Hepatocyte (in vitro differentiated cells): ENCODE results near the gene ADAMTS20. TPM values are rescaled to one million over a fixed set of nuclear protein-coding genes. Genes with fewer than 3 reads are reported as not detected.
"Not testable (repeated sequence)": the region's sequence is repeated elsewhere in the genome, so short reads cannot be mapped to it uniquely, and the experiment has no call there.

ENCODE experiments used
- DNase-seq: peaks from one replicate; pipeline ENCODE4 v3.0.0-alpha.2; 2016; ENCODE audit warnings: low spot score
- H2AFZ ChIP-seq: fragments of 200-600 bp; sonication (generic); 2 replicates; pipeline ENCODE4 v1.6.0; 2016; ENCODE audit warnings: antibody characterized with exemption, mild to moderate bottlenecking
- H3K27ac ChIP-seq: fragments of 200-600 bp; sonication (generic); 2 replicates; pipeline ENCODE4 v1.5.1; 2016; ENCODE audit warnings: mild to moderate bottlenecking
- H3K27me3 ChIP-seq: fragments of 200-600 bp; sonication (generic); 2 replicates; pipeline ENCODE4 v1.6.1; 2016
- H3K36me3 ChIP-seq: fragments of 200-600 bp; sonication (generic); replicated peaks from 2 replicates; pipeline ENCODE4 v1.5.1; 2016; ENCODE audit warnings: low read depth; ENCODE audit not compliant: insufficient read depth
- H3K4me1 ChIP-seq: fragments of 200-600 bp; sonication (generic); 2 replicates; pipeline ENCODE4 v1.5.1; 2016; ENCODE audit warnings: mild to moderate bottlenecking, moderate library complexity; ENCODE audit not compliant: insufficient read depth
- H3K4me2 ChIP-seq: fragments of 200-600 bp; sonication (generic); 2 replicates; pipeline ENCODE4 v1.6.0; 2016
- H3K4me3 ChIP-seq: fragments of 200-600 bp; sonication (generic); 2 replicates; pipeline ENCODE4 v1.5.1; 2016; ENCODE audit warnings: mild to moderate bottlenecking
- H3K79me2 ChIP-seq: fragments of 200-600 bp; sonication (generic); 2 replicates; pipeline ENCODE4 v1.6.0; 2017; ENCODE audit warnings: mild to moderate bottlenecking
- H3K9me2 ChIP-seq: fragments of 200-600 bp; sonication (generic); replicated peaks from 2 replicates; pipeline ENCODE4 v1.6.0; 2017; ENCODE audit warnings: mild to moderate bottlenecking; ENCODE audit not compliant: insufficient read depth
- H3K9me3 ChIP-seq: fragments of 200-600 bp; sonication (generic); 2 replicates; pipeline ENCODE4 v1.5.1; 2016; ENCODE audit warnings: low read depth, mild to moderate bottlenecking
- H4K20me1 ChIP-seq: fragments of 200-600 bp; sonication (generic); 2 replicates; pipeline ENCODE4 v1.6.0; 2016; ENCODE audit warnings: mild to moderate bottlenecking; ENCODE audit not compliant: insufficient read depth, poor library complexity, severe bottlenecking
- EZH2 ChIP-seq: fragments of 200-600 bp; sonication (generic); IDR thresholded peaks from 2 replicates; pipeline ENCODE4 v1.6.1; 2016; ENCODE audit warnings: antibody characterized with exemption, mild to moderate bottlenecking, borderline replicate concordance
- EZH2phosphoT487 ChIP-seq: fragments of 200-600 bp; sonication (generic); IDR thresholded peaks from one replicate; pipeline ENCODE4 v1.6.1; 2018; ENCODE audit warnings: antibody characterized with exemption, mild to moderate bottlenecking, low read depth, moderate library complexity; ENCODE audit not compliant: unreplicated experiment, severe bottlenecking
- WGBS: methylation state at CpG from one replicate; pipeline ENCODE4 v1.1.6; 2016; ENCODE audit warnings: low lambda C conversion rate; ENCODE audit errors: missing lambda C conversion rate; 5-methylcytosine and 5-hydroxymethylcytosine counted together
- polyA plus RNA-seq: library from polyadenylated mRNA; unstranded; fragments of >200 nt; fragmentation: Nextera tagmentation; extraction: Ambion mirVana; gene quantifications from 2 replicates; pipeline ENCODE4 v1.2.1, GENCODE V29; 2016
- total RNA-seq: library from RNA; depleted of rRNA; stranded (reverse); fragments of >200 nt; gene quantifications from 2 replicates; pipeline ENCODE4 v1.2.3, GENCODE V29; 2014
- TF ChIP-seq, protein P1 (sequence below): fragments of 200-600 bp; sonication (generic); IDR thresholded peaks from 2 replicates; pipeline ENCODE4 v1.5.1; 2016; ENCODE audit warnings: antibody characterized with exemption, mild to moderate bottlenecking; ENCODE audit not compliant: poor library complexity

ADAMTS20 gene
- total and polyA plus RNA-seq, 2 experiments from 2014 or later, result 0.47 to 1.2 TPM

GRCh38 chr12:43362910-43363694, 188.9 kb downstream of the ADAMTS20 start:
- Histone ChIP-seq H3K27ac (no peak overlapping the region), H3K4me1 (no peaks in the 10 kb centered on the region), H3K27me3 (no peaks in the 10 kb centered on the region), H3K36me3 (no peaks in the 10 kb centered on the region), H3K79me2 (no peaks in the 10 kb centered on the region), H3K4me2 (no peak overlapping the region), H3K9me2 (no peaks in the 10 kb centered on the region), H2AFZ (no peak overlapping the region), H4K20me1 (no peaks in the 10 kb centered on the region), H3K9me3 (no peaks in the 10 kb centered on the region), H3K4me3 (no peak overlapping the region)
- no peak for DNase-seq
- 85% methylated on average over 2 of the region's 2 CpGs for WGBS
- no peak for TF ChIP-seq EZH2phosphoT487
- TF ChIP-seq EZH2, result no peak
- TF ChIP-seq, protein P1, sequence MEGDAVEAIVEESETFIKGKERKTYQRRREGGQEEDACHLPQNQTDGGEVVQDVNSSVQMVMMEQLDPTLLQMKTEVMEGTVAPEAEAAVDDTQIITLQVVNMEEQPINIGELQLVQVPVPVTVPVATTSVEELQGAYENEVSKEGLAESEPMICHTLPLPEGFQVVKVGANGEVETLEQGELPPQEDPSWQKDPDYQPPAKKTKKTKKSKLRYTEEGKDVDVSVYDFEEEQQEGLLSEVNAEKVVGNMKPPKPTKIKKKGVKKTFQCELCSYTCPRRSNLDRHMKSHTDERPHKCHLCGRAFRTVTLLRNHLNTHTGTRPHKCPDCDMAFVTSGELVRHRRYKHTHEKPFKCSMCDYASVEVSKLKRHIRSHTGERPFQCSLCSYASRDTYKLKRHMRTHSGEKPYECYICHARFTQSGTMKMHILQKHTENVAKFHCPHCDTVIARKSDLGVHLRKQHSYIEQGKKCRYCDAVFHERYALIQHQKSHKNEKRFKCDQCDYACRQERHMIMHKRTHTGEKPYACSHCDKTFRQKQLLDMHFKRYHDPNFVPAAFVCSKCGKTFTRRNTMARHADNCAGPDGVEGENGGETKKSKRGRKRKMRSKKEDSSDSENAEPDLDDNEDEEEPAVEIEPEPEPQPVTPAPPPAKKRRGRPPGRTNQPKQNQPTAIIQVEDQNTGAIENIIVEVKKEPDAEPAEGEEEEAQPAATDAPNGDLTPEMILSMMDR, result no peak

DNA sequence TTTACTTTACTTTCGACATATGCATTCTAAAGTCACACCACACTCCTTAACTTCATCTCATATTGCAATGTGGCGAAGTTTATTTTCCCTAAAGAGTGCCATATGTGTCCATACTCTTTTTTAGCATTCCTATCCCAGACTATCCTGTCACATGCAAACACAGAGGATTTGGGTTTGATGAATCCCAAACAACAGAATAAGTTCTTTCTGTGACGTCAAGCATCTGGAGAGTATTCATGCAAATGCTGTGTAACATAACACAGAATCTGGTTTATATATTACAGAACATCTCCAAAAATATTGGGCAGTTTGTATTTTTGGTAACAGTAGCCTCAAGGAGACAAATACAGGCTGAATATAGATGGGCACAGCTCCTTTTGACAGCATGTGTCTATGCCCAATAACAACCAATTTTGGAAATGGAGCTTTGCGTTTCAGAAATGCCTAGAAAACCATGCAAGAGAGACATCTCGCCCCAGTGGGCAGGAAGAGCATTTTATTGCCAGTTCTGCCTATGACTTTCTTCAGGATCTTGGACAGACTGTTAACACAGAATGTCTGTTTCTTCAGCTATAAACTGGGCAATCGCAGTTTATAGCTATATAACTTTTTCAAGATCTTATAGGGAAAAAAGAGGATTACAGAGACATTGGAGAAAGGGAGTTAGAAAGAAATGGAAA, 190.8 kb downstream of the ADAMTS20 start:
- Histone ChIP-seq H3K36me3 (no peaks in the 10 kb centered on the region), H3K79me2 (no peaks in the 10 kb centered on the region), H3K4me3 (no peak overlapping the region), H4K20me1 (no peaks in the 10 kb centered on the region), H2AFZ (peak overlapping the region; percentile 6), H3K27me3 (no peaks in the 10 kb centered on the region), H3K4me2 (peak overlapping the region; percentile 30), H3K9me2 (no peaks in the 10 kb centered on the region), H3K4me1 (no peaks in the 10 kb centered on the region), H3K27ac (peak overlapping the region; percentile 30), H3K9me3 (no peaks in the 10 kb centered on the region)
- DNase-seq, result no peak
- TF ChIP-seq EZH2 (no peak), EZH2phosphoT487 (no peak)
- TF ChIP-seq, protein P1, result no peak
- 53% methylated on average over 6 of the region's 6 CpGs for WGBS

GRCh38 chr12:43360001-43360400, 192.0 kb downstream of the ADAMTS20 start:
- DNase-seq, H3K27me3 ChIP-seq, H4K20me1 ChIP-seq, H3K36me3 ChIP-seq, H3K9me2 ChIP-seq, H3K4me2 ChIP-seq, H3K9me3 ChIP-seq, H3K79me2 ChIP-seq, H2AFZ ChIP-seq, H3K4me3 ChIP-seq, H3K4me1 ChIP-seq: not testable (repeated sequence)
- 95% methylated on average over 10 of the region's 10 CpGs for WGBS
- H3K27ac ChIP-seq, result peak overlapping the region; percentile 30

DNA sequence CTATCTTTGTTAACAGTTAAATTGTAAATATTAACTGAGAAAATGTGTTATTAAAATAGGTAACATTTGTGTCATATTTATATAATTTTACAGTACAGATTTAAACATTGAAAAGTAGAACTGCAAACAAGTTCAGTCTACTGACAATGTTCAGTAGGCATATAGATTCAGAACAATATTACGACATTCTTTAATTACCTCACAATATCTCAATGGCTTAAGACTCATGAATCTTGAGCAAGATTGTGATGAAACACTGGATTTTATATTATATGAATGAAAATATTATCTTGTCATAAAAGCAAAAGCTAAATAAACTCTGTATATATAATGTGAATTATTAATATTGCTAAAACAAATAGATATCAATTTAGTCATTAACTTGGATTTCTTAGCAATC, 194.9 kb downstream of the ADAMTS20 start:
- Histone ChIP-seq H3K4me3 (no peak overlapping the region), H3K36me3 (no peaks in the 10 kb centered on the region), H3K9me3 (no peaks in the 10 kb centered on the region), H3K27ac (no peak overlapping the region), H3K27me3 (no peaks in the 10 kb centered on the region), H4K20me1 (no peaks in the 10 kb centered on the region), H3K4me2 (no peak overlapping the region), H3K9me2 (no peaks in the 10 kb centered on the region), H3K4me1 (no peaks in the 10 kb centered on the region), H3K79me2 (no peaks in the 10 kb centered on the region), H2AFZ (no peak overlapping the region)
- TF ChIP-seq, protein P1, result no peak
- TF ChIP-seq EZH2phosphoT487 (no peak), EZH2 (no peak)
- no peak for DNase-seq
- 94% methylated on average over 1 of the region's 1 CpG for WGBS
